CD4-positive, alpha-beta T cell treated with Interleukin-1 beta for 1 hour (primary cell): ENCODE data around the gene SPOP.
"Not testable (repeated sequence)": the region's sequence is repeated elsewhere in the genome, so short reads cannot be mapped to it uniquely, and the experiment has no call there.

Experiments used
- DNase-seq, 2 donors: peaks; one replicate each; pipeline ENCODE4 v3.0.0-alpha.2; 2020 to 2022

SPOP gene

DNA sequence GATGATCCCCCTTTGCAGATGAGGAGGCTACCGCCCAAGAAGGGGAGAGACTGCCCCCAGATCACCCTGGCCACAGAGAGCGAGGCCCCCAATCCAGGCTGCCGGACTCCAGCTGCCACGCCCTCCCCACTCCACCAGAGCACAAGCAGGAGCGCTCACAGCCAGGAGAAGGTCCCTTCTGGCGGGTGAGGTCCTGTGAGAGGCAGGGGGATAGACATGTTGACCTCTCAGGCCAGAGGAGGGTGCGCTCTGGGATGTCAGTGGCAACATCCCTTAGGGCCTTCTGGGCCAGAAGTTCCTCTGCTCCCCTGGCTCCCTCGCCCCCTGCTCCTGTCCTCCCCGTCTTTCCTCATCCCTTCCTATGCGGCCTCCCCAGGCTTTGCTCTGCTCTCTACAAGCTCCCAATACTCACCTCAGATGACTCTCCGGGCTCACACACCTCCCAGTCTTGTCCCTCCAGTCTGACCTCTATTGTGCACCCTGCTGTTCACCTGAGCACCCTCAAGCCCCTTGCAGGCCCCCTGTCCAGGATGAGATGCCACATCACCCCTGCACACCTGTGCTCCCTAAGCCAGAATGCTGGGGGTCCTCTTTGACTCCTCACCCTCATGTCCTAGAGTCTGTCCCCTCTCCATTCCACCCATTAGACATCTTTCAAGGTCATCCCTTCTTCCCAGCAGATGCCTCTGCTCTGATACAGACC is 107.2 kb downstream of the SPOP start:
- DNase-seq: no peak

DNA sequence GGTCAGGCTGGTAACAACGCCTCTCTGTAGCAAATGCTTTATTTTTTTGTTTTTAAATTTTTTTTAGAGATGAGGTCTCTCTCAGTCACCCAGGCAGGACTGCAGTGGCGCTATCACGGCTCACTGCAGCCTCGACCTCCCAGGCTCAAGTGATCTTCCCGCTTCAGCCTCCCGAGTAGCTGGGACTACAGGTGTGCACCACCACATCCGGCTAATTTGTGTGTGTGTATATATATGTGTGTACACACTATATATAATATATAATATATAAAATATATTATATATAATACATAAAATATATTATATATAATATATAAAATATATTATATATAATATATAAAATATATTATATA is 109.2 kb downstream of the SPOP start:
- not testable (repeated sequence) for DNase-seq

DNA sequence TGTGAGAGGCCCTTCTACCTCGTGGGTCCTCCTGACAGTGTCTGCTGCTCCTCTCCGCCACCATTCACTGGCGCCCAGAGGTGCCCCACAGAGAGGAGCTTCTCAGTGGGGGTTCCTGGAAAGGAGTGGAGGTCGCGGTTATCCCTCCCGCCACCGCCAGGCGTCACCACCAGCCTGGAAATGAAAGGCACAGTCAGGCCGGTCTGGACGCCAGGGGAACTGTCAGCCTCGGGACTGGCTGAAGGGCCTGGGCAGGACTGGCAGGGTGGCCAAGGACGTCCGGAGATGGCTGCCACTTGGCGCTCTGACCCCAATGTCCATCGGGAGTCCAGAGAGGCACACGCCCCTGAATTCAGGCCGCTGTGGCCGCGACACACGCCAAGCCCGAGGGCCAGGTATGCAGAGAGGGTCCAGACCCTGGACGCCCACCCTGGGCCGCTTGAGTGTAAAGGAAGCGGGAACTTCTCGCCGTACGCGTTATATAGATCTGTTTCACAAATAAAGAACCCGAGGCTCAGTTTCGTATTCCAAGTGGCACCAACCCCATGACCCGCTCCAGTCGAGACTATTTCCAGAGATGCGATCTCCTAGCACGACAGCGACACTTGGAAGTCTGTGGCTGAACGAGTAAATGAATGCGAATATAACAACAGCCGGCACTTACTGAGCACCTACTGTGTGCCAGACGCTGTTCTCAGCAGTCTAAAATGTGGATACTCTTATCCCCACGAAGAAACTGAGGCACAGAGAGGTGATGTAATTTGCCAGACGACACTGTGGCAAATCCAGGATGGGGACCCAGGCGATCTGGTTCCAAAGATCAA is 109.8 kb downstream of the SPOP start:
- DNase-seq: peak; percentile 83

DNA sequence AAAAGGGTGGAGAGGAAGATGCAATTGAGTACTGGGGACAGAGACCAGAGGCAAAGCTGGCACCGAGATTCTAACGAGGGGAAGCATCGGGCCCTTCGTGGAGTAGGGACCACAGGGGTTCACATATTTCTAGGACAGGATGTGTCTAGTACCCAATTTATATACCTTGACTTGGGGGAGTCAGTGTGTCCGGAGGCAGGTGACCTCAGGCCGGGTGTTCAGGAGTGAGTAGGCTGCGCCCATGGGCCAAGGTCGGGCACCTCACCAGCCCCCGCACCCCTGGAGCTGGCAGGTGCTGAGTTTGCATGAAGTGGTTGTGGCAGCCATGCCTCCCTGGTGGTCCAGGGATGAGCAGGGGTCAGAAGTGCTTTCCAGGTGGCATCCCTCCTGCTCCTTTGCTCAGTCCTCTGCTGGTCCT is 110.8 kb downstream of the SPOP start:
- DNase-seq: no peak

DNA sequence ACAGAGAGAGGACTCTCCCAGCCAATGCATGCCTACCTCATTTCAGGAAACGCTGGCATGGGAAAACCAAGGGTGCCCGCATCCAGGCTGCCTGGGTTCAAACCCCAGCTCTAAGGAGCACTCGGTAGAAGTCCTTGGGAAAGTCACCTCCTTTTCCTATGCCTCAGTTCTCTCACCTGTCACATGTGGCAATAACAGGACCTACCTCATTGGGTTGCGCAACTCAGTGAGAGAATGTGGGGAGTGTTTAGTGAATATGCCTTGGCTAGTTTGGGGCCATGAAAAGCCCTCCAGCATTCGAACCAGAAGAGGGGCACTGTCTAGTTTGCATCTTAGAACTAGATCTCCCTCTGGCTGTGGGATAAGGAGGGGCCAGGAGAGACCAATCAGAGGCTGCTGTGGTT is 111.2 kb downstream of the SPOP start:
- DNase-seq: no peak

DNA sequence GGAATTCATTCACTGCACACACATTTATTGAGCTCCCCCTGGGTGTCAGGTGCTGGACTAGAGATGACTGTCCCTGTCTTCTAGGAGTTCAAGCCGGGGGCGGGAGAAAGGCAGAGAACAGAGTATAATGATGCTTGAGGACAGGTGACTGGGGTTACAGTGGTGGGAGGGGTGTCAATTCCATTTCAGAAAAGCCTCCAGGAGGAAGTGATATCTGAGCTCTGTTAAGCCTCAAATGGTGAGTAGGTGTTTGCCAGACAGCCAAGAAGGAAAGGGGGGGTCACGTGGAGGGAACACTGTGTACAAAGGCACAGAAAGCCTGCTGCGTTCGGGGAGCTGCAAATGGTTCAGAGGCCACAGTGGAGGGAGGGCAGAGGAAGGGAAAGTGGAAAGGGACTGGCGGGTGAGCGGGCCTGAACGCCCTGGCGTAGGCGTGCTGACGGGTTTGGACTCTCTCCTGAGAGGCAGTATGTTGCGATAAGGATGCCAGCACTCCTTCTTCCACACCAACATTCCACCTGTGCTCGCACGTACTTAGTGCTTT is 111.9 kb downstream of the SPOP start:
- no peak for DNase-seq

DNA sequence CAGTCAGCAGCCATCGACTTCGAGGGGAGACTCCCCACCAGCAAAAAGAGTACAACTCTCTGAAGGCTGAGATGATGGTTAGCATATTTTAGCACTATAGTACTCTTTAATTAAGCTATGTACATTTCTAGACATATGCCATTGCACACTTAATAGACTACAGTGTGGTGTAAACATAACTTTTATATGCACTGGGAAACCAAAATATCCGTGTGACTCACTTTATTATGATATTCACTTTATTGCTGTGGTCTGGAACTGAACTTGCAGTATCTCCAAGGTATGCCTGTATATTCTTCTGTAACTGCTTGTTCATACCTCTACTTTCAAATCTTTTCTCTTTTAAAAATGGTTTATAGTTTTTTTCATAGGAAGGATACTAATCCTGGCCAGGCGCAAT is 113.3 kb downstream of the SPOP start:
- no peak for DNase-seq

DNA sequence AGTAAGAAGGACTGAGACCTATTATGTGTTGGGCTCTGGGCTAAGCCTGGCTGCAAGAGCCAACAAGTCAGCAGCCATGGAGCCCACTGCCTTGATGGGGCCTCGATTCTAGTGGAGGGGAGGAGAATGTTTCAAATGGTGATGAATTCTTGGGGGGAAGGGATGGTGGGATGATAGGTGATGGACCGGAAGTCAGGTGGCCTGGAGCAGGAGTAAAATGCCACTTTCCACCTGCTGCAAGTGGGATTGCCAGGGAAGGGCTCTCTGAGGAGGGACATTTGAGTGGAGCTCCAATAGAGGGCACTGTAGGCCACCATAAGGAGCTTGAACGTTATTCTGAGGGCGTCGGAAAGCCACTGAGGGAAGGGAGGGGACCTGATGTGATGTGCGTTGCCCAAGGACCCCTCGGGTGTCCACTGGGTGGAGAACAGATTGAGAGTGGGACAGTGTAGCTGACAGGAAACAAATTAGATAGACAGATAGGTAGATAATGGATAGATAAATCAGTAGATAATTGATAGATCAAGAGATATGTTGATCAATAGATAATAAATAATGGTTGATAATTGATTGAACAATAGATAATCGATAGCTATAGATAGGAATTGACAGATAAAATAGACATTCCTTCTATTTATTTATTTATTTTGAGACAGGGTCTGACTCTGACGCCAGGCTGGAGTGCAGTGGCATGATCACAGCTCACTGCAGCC is 120.4 kb downstream of the SPOP start:
- DNase-seq: peak; percentile 40 to 53

DNA sequence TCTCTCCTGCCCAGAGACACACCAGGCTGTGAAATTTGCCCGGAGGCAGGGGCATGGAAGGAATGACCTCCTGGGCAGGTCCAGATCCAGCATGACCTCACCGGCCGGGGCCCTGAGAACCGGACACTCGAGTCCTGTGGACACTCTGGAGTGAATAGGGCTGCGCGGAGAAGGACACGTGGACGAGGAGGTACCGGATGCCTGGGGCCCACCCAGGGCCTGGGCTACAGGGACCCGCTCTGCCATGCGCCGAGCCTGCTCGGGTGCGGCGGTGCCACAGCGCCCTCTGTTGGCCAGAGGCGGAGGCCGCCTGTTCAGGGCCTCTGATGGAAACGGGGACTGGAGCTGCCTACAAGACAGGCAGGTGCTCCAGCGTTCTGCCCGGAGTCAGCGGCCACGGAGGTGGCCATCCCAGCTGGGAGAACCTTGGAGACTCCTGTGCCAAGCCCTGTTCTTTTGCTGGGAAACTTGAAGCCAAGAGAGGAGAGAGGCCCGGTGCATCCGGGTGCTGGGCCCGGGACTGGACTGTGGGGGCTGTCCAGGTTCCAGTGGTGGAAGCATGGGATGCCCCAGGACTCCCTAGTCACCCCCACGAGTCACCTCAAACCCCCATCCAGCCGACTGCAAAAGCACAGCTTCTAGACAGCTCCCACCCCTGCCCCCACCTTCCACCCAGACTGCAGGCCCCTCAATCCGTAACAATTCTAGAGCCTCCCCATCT is 121.5 kb downstream of the SPOP start:
- DNase-seq: peak; percentile 82 to 83

DNA sequence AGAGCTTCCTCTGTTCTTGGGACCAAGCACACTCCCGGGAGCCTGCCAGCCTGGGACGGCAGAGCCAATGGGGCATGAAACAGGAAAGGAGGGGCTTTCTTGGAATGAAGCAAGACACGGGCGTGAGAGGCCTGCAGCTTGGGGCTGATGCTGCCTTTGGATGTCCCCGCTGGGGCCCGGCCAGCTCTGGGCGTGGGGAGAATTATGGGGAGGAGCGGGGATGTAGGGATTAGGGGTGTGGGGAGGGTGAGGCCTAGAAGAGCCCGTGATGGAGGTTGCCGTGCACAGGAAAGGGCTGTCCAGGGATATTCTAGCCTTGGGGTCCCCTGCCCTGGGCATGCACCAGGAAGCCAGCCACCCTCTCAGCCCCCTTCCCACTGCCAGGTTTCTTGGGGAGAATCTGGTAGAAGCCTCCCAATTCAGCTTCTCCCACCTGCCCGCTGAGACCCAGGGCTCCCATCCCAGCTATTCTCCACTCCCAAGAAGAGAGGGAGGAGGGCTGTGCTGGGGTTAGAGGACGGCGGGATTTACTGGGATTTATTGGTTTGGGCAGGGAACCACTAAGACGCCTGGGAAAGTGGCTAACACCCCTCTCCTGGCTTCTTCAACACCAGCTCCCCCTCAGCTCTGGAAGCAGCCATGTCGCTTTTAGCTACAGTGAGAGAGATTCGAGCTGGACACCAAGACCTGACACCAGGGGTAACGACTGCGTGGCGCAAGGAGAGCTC is 122.2 kb downstream of the SPOP start:
- DNase-seq: no peak

DNA sequence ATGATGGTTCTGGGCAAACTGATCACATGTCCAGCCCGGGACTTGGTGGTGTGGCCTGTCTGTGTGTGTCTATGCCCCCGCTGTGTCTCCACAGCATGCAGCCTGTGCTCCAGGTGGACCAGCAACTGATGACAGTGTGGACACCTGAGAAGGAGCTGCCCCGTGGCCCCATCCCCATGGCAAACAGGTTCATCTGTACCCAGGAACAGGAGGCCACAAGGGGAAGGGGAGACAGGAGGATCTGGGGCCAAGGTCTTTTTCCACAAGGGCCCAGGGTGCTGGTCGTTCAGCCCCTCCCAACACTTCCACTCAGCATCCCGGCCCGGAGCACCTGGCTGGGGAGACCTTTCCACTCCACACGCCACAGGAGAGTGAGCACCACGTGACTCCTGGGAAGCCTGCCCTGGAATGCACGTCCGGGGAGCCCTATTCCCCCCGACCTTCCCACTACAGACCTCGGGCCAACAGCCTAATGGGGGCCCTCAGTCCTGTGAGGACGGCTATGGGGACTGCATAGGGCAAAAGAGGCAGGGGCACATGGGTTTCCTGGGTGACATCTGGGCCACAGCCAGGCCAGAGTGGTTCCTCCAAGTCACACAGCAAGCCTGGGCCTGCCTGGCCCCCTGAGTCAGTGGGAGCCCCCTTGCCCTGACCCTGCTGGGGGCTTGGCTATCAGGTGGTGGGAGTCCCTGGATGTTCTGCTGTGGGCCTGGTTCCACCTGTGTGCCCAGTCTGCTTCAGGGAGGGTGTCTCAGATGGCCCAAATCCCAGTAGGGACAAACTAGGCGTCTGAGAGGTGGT is 123.0 kb downstream of the SPOP start:
- DNase-seq: no peak

DNA sequence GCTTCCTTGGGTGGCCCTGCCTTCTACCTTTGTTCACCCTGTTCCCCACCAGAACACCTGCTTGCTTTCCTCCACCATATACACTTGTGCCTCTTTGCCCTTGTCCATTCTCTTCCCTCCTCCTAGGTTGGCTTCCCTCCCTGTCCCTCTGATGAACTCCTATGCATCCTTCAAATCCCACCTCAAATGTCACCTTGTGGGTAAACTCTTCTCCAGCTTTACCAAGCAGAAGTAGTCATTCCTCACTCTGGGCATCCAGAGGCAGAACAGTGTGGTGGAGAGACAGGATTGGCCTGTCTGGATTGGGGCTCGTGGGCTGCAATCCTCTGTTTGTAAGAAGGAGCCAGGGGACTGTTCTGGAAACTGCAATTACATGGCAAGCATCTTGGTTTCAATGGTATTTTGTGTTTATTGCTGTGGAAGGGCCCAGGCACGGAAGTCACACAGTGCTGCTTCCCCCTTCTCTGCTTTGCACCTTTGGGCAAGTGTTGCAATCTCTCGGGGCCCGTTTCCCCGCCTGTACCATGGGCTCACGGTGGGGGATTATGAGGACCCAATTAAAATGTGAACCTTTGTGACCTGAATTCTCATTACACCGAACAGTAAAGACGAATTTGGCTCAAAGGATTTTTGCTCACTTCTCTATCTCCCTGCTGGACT is 124.1 kb downstream of the SPOP start:
- no peak for DNase-seq

DNA sequence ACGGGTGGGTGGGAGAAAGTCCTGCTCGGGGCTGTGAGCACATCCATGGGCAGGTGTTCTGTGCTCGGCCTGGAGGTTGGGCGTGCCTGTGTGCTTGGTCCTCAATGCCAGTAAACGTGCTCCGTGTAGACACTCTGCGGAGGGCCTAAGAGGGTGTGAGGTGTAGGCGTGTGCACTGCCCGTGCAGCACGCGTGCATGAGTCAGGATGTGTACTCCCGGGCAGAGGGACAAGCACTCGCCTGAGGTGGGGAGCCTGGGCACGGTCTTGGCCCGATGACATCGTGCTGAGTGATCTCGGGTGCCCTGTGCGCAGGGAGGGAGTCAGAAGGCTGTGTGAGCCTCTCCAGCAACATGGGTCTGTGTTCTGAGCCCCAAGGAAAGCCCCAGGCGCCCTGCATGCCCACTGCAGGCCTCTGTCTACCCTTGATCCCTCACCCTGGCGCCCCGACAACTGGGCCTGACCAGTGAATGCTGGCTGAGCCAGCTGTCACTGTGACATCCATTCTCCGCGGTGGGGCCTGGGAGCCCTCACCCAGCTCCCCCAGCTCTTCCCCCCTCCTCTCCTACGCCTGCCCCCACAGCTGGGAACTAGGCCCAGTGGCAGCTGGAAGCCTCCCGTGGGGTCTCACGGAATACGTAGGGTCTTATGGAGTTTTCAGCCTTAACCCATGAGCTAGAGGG is 125.7 kb downstream of the SPOP start:
- DNase-seq: no peak

DNA sequence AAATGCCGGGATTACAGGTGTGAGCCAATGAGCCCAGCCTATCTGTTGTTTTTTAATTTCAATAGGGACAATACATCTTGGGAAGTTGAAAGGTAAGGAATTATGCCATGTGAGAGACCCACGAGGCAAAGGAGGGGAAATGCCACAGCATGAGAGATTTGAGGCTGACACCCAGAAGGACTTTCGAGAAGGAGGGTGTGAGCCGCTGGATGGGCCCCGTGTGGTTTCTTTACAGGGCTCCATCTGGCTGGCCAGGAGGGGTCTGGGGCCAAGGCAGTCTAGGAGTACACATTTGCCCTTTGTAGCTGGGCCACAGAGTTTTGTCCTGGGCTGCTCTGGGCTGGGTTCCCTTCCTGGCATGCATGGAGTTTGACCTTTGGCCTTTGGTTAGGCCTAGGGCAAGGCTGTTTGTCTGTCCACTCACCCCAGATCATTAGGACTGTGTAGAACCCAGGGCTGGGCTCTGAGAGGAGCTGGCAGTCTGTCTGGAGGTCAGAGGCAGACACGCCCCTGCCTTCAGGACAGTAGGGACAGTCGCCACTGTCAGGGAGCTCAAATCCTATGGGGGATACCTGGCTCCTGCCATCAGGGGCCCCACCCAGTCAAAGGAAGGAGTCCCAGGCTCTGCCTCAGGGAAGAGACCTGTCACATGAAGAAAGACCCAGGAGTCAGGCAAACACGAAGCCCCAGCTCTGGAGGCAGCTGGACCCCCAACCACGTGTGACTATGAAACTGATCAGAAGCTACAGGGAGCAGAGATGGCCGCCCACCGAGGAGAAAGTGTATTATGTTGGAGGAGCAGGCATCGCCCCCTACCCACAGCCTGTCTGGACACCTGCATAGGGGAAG is 126.5 kb downstream of the SPOP start:
- no peak for DNase-seq

DNA sequence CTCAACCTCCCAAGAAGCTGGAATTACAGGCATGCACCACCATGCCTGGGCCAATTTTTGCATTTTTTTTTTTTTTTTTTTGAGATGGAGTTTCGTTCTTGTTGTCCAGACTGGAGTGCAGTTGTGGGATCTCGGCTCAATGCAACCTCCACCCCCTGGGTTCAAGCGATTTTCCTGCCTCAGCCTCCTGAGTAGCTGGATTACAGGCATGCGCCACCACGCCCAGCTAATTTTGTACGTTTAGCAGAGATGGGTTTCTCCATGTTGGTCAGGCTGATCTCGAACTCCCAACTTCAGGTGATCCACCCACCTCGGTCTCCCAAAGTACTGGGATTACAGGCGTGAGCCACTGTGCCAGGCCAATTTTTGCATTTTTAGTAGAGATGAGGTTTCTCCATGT is 127.1 kb downstream of the SPOP start:
- DNase-seq: not testable (repeated sequence)

DNA sequence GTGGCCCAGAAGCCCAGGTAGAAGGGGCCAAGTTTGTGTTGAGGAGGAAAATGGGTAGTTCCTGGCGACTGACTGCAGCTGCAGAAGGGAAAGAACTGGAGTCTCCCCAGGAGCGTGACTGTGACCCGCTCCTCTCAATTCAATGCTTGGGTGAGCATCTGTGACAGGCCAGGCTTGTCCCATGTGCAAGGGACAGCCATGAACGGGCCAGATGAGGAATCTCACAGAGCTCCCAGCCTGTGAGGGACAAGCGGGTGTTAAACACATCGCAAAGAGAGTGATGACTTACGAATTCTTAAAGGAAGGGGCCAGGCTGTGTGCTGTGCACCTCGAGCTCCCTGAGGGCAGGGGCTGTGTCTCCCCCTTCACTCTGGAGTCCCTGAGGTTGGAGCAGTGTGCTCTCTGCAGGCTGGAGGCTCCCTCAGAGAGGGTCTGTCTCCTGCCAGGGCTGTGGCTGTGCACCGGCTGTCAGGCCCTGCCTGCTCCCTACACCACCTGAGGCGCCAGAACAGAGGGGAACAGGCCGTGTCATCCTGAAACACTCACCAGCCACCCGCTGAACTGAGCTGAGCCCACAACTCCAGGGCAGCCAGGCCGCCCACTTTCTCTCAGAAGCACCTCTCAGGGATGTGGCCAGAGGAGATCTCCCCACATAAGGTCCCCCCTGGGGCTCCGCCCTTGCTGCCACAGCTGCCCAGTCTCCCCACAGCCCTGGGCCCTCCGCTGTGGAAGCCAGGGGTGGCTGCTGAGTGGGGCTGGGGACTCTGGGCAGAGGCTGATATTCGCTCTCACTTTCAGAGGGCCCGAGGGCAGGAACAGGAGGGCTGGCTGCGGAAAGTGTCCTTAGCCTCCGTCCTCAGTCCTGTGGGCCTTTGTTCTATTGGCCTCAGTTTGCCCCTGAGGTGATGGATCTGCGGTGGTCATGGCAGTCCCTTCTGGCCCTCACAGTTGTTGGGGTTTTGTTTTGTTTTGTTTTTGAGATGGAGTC is 127.9 kb downstream of the SPOP start:
- no peak for DNase-seq

DNA sequence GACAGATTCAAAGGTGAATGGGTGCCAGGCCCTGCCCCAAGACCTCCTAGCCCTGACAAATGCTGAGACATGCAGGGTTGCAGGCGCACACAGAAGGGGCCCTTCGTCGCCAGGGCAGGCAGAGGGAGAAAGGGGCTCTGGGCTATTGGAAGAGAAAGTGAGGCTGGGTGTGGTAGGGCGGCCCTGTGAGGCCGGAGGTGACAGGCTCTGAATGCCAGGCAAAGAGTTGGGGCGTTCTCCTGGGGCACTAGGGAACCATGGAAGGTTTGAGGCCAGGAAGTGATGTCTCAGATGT is 128.6 kb downstream of the SPOP start:
- no peak for DNase-seq
